WI38 (cell line): Measurements from ENCODE around the gene UPB1.
"Not testable (repeated sequence)": the region's sequence is repeated elsewhere in the genome, so short reads cannot be mapped to it uniquely, and the experiment has no call there.

Experiments used
- H3K4me3 ChIP-seq: 2 replicates; pipeline ENCODE4 v1.5.1; 2011; ENCODE audit warnings: low read depth, mild to moderate bottlenecking, control low read depth, low read length
- TF ChIP-seq, protein P1 (sequence below): IDR thresholded peaks from 2 replicates; pipeline ENCODE4 v1.5.1; 2012; ENCODE audit warnings: low read depth, mild to moderate bottlenecking, control low read depth, low read length

UPB1 gene

DNA sequence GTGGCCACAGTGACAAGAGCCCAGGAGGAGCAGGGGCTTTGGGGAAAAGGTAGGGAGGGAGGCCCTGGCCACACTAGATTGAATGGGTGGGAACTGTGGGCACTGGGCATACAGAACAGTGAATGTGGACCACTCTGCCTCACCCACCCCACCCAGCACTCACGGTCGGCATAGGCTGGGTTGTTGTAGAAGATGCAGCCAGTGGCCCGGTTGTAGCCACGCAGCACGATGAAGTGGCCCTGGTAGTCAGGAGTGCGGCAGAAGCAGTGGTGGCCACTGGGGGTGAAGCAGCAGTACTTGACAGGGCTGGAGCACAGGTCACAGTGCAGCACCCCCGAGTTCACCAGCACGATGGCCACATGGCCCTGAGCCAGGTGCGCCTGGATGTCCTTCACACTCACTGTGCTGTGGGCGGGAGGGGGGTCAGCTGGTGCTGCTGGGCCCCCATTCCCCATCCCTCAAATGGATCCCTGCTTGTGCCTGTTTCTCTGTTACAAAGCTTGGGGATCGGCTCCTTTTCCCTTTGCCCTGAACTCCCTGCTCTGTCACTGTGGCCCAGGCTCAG is 48.6 kb downstream of the UPB1 start:
- no peak overlapping the region for H3K4me3 ChIP-seq
- TF ChIP-seq, protein P1, sequence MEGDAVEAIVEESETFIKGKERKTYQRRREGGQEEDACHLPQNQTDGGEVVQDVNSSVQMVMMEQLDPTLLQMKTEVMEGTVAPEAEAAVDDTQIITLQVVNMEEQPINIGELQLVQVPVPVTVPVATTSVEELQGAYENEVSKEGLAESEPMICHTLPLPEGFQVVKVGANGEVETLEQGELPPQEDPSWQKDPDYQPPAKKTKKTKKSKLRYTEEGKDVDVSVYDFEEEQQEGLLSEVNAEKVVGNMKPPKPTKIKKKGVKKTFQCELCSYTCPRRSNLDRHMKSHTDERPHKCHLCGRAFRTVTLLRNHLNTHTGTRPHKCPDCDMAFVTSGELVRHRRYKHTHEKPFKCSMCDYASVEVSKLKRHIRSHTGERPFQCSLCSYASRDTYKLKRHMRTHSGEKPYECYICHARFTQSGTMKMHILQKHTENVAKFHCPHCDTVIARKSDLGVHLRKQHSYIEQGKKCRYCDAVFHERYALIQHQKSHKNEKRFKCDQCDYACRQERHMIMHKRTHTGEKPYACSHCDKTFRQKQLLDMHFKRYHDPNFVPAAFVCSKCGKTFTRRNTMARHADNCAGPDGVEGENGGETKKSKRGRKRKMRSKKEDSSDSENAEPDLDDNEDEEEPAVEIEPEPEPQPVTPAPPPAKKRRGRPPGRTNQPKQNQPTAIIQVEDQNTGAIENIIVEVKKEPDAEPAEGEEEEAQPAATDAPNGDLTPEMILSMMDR, result no peak

- TF ChIP-seq, protein P1, result no peak
- no peak overlapping the region for H3K4me3 ChIP-seq
These were observed 53.7 kb downstream of the UPB1 start for GRCh38 chr22:24548812-24549211.

DNA sequence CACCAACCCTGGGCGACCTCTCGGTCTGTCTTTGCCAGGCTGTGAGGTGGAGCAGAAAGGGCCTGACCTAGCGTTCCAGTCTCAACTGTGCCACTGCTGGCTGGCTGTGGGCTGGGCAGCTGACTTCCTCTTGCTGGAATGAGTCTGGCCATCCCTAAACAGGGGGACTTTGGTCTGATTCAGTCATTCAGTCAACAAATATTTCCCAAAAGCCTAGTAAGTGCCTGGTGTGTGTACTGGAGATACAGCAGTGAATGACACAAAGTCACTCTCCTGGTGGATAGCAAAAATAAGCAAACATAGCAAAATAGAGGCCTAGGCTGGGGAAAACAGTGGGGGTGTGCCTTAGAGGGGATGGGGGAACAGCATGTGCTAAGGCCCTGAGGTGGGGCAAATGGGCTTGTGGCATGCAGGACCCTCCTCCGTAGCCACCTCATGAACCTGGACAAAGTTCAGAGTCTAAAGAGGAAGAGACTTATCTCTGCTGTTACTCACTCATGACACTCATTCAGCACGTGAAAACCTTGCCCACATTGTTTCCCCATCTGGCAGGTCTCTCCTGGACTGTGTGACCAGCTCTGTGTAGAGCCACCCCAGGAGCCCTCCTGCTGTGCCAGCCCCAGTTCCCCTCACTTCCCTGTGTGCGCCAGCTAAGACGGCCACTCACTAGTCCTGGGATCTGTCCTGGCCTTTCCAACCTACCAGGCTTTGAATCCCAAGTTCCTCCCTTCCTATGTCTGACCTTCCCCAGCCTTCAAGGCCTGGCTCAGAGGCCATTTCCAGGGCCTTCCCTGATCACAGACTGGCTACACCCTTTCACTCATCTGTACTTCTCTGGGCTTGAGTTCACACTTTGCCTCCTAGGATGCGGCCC is 55.1 kb downstream of the UPB1 start:
- TF ChIP-seq, protein P1, result no peak
- no peak overlapping the region for H3K4me3 ChIP-seq

- H3K4me3 ChIP-seq, result no peak overlapping the region
- TF ChIP-seq, protein P1, result no peak
These were observed 55.8 kb downstream of the UPB1 start for GRCh38 chr22:24550902-24551435.

DNA sequence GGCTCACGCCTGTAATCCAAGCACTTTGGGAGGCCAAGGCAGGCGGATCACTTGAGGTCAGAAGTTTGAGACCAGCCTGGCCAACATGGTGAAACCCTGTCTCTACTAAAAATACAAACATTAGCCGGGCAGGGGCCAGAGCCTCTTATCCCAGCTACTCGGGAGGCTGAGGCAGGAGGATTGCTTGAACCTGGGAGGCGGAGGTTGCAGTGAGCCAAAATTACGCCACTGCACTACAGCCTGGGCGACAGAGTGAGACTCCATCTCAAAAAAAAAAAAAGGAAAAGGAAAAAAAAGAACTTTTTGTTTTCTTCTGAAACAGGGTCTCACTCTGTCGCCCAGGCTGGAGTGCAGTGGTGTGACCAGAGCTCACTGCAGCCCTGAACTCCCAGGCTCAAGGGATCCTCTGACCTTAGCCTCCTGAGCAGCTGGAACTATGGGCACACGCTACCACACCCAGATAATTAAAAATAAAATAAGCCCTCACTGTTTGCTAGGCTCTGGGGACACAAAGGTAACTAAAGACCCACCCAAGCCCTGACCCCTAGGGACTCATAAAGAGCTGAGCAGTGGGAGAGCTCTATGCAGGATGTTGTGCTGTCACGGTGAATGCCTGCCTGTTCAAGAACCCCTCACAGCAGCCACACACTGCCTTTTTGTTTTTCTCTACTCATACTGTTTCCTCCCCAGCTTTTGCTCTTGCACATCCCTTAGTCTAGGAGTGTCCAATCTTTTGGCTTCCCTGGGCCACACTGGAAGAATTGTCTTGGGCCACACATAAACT is 57.6 kb downstream of the UPB1 start:
- H3K4me3 ChIP-seq, result not testable (repeated sequence)

DNA sequence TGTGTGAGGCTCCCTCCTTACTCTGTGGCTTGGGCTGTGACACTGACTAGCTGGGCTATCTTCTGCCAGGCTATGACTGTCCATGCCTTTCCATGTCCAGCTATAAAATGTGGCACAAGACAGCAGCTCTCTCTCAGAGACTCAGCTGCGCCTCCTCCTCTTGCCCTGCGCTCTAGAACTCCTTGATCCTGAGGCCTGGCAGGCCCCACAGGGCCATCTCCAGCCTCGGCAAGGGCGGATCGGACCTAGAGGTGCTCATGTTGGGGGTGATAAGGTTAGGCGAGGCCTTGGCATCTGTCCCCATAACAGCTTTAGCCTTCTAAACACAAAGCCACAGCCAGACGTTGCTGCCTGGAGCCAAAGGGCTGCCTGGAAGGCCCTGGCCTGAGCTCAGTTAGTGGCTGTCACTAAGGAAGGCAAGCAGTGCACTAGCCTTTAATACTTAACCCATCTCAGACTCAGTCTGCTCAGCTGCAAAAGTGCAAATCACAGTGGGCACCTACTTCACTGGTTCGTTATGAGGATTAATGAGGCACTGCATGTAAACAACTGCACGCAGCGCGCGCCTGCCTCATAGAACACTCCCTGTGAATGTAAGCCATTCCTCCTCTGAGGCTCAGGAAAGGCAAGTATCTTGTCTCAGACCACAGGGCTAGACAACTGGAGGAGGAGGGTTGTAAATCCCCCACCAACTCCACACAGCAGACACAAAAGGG is 58.6 kb downstream of the UPB1 start:
- TF ChIP-seq, protein P1, result no peak

More for the DNA sequence above, 58.6 kb downstream of the UPB1 start:
- peak overlapping the region; percentile 78 for H3K4me3 ChIP-seq
